ENCODE measurements around the gene TSPAN16. TPM values are rescaled to one million over a fixed set of nuclear protein-coding genes. Genes with fewer than 3 reads are reported as not detected.

Gene TSPAN16
- total and polyA plus RNA-seq, 10 donors: not detected

- Histone ChIP-seq H3K36me3 (no peaks in the 10 kb centered on the region), H3K4me1 (peaks cover 0 to 73% (median 29%) of the 10 kb centered on the region in 6 donors), H3K4me3 (peak overlapping the region in 1 of 8 donors; percentile 6), H3K9me3 (no peaks in the 10 kb centered on the region), H3K27me3 (replicated peaks in 1 of 7) (peaks cover 0 to 16% (median 0%) of the 10 kb centered on the region in 7 donors), H3K27ac (peak overlapping the region; percentile 42 to 86 (median 68))
- 40 to 72% (median 44%) methylated on average over 7 of the region's 7 CpGs for WGBS, 5 donors
- intact Hi-C loops (cut with DNase I; ENCODE audit: low total_unique reads): no loop called here
- DNase-seq: no peak
- no peak for TF ChIP-seq CTCF (IDR thresholded peaks at IDR 0.05 in 8 of 11, conservative IDR thresholded peaks at IDR 0.05 in 3 of 11)
- peak in 1 of 3 donors; percentile 21 for TF ChIP-seq POLR2AphosphoS5 (IDR thresholded peaks at IDR 0.05)
- no peak for TF ChIP-seq POLR2A (IDR thresholded peaks at IDR 0.05)
Observed at GRCh38 chr19:11296264-11296663, 304 bp downstream of the TSPAN16 start.

- H3K36me3 ChIP-seq: no peaks in the 10 kb centered on the region
- intact Hi-C loops (cut with DNase I; ENCODE audit: low total_unique reads): no loop called here
- no peak overlapping the region for H3K4me3 ChIP-seq
- WGBS, 5 donors: 52 to 71% (median 61%) methylated on average over 8 of the region's 8 CpGs
- H3K9me3 ChIP-seq: no peaks in the 10 kb centered on the region
- H3K27ac ChIP-seq: peak overlapping the region in 1 of 8 donors; percentile 31
- no peak for DNase-seq
- no peak for TF ChIP-seq POLR2AphosphoS5 (IDR thresholded peaks at IDR 0.05)
- TF ChIP-seq POLR2A (IDR thresholded peaks at IDR 0.05): no peak
- no peak for TF ChIP-seq CTCF (IDR thresholded peaks at IDR 0.05 in 8 of 11, conservative IDR thresholded peaks at IDR 0.05 in 3 of 11)
- peaks cover 0 to 40% (median 13%) of the 10 kb centered on the region in 6 donors for H3K4me1 ChIP-seq
- H3K27me3 ChIP-seq (replicated peaks in 1 of 7): no peaks in the 10 kb centered on the region
Observed at GRCh38 chr19:11299946-11300810, 4.2 kb downstream of the TSPAN16 start.

- DNase-seq: no peak
- intact Hi-C loops (cut with DNase I; ENCODE audit: low total_unique reads): no loop called here
- no peak for TF ChIP-seq POLR2A (IDR thresholded peaks at IDR 0.05)
- no peak for TF ChIP-seq POLR2AphosphoS5 (IDR thresholded peaks at IDR 0.05)
- TF ChIP-seq CTCF (IDR thresholded peaks at IDR 0.05 in 8 of 11, conservative IDR thresholded peaks at IDR 0.05 in 3 of 11): no peak
- Histone ChIP-seq H3K27ac (peak overlapping the region in 1 of 8 donors; percentile 31), H3K36me3 (no peaks in the 10 kb centered on the region), H3K9me3 (no peaks in the 10 kb centered on the region), H3K4me1 (peaks cover 0 to 35% (median 10%) of the 10 kb centered on the region in 6 donors), H3K27me3 (replicated peaks in 1 of 7) (no peaks in the 10 kb centered on the region), H3K4me3 (no peak overlapping the region)
- WGBS, 5 donors: 71 to 83% (median 78%) methylated on average over 11 of the region's 11 CpGs
Observed at GRCh38 chr19:11300811-11301120, 4.8 kb downstream of the TSPAN16 start.

- H3K27ac ChIP-seq: no peak overlapping the region
- H3K4me1 ChIP-seq: peaks cover 0 to 13% (median 0%) of the 10 kb centered on the region in 6 donors
- no peak for DNase-seq
- no peak for TF ChIP-seq POLR2A (IDR thresholded peaks at IDR 0.05)
- TF ChIP-seq CTCF (IDR thresholded peaks at IDR 0.05 in 8 of 11, conservative IDR thresholded peaks at IDR 0.05 in 3 of 11): no peak
- TF ChIP-seq POLR2AphosphoS5 (IDR thresholded peaks at IDR 0.05): no peak
- peaks cover 0 to 7% (median 0%) of the 10 kb centered on the region in 7 donors for H3K27me3 ChIP-seq (replicated peaks in 1 of 7)
- H3K4me3 ChIP-seq: no peak overlapping the region
- peaks cover 0 to 9% (median 0%) of the 10 kb centered on the region in 6 donors for H3K36me3 ChIP-seq
- no peaks in the 10 kb centered on the region for H3K9me3 ChIP-seq
- WGBS, 5 donors: 91 to 97% (median 95%) methylated on average over 5 of the region's 5 CpGs
- intact Hi-C loops (cut with DNase I; ENCODE audit: low total_unique reads): no loop called here
Observed at GRCh38 chr19:11304936-11305335, 9.0 kb downstream of the TSPAN16 start.

Data from spleen (tissue), 11 donors.